ENCODE data around the gene DSG3. TPM values are rescaled to one million over a fixed set of nuclear protein-coding genes. Genes with fewer than 3 reads are reported as not detected.

The DSG3 gene
- total and polyA plus RNA-seq, 10 of the 15 experiments (the other 5 are each of a cell fraction or from before 2014, with no cell fraction given), result 0.01 to 0.36 (median 0.30) TPM

DNA sequence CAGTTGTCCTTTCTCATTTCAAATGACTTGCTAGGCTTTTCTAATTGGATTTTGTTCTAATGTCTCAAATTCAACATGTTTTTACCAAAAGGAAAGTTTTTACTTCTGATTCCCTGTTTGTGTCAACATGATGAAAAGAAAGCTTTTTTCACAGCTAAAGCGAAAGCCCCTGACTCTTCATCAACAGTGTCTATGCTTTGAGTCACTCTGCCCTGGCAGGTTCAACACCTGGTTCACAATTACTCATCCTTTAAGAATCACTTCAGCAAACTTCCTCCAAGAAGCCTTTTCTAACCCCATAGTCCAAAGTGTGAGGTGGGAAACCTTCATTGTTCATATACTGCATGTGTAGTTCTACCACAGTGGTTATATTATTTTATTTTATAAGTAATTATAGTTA, 42.8 kb downstream of the DSG3 start (continued):
- TF ChIP-seq SMAD5 (IDR thresholded peaks at IDR 0.05; ENCODE audit: low read depth), result no peak

GRCh38 chr18:31490833-31491232, 43.3 kb downstream of the DSG3 start:
- H3K36me3 ChIP-seq (ENCODE audit: control insufficient read depth in 2 of 2, insufficient read depth in 2 of 2, low read length in 1 of 2), result no peaks in the 10 kb centered on the region
- ATAC-seq (no peak), FAIRE-seq (no peak), DNase-seq (ENCODE audit: low read depth, low spot score) (no peak)
- peaks cover 7% of the 10 kb centered on the region for H3K4me1 ChIP-seq (ENCODE audit: control insufficient read depth, insufficient read depth, low read length)
- no peaks in the 10 kb centered on the region for H3K27me3 ChIP-seq (replicated peaks in 1 of 2; ENCODE audit: control insufficient read depth in 2 of 2, insufficient read depth in 2 of 2, low read length in 1 of 2)
- intact Hi-C loops (cut with micrococcal nuclease; ENCODE audit: unreplicated experiment), result loop anchor here (10.0 kb wide), 1 partner anchor 256 kb away; no protein-coding TSS in a partner anchor
- no peak overlapping the region for H3K4me2 ChIP-seq (ENCODE audit: control insufficient read depth, insufficient read depth)
- in situ Hi-C loops (cut with MboI), result no loop called here
- ChIA-PET CTCF (interaction anchor here (1.1 to 3.2 kb wide), 7 partner anchors 11 to 66 kb away, joined by 3 to 26 read pairs (median 4); no protein-coding TSS in a partner anchor), RAD21 (ENCODE audit: unreplicated experiment) (interaction anchor here (1.1 to 3.7 kb wide), 5 partner anchors 9 to 168 kb away, joined by 3 to 33 read pairs (median 3); no protein-coding TSS in a partner anchor), SMC1A (ENCODE audit: uncharacterized antibody, unreplicated experiment) (interaction anchor here (0.7 to 5.1 kb wide), 9 partner anchors 10 to 453 kb away, joined by 3 to 53 read pairs (median 4); no protein-coding TSS in a partner anchor), POLR2A (interaction anchor here (4.6 kb wide), 1 partner anchor 9 kb away, joined by 35 read pairs; no protein-coding TSS in a partner anchor)
- H4K20me1 ChIP-seq (ENCODE audit: control insufficient read depth, insufficient read depth), result no peaks in the 10 kb centered on the region
- H3K4me3 ChIP-seq, result no peak overlapping the region
- no TSS peak for BruUV-seq (replicated peaks)
- no peaks in the 10 kb centered on the region for H3K79me2 ChIP-seq (ENCODE audit: control insufficient read depth, insufficient read depth, low read length)
- H3K27ac ChIP-seq (ENCODE audit: control insufficient read depth, insufficient read depth), result peak overlapping the region; percentile 10; the same call in 1 of the 2 replicates
- no peaks in the 10 kb centered on the region; the same call in 2 of the 3 replicates for H3K9me3 ChIP-seq (replicated peaks; ENCODE audit: control insufficient read depth, insufficient read depth, low read length)
- no peak overlapping the region for H3K9ac ChIP-seq (ENCODE audit: control insufficient read depth, insufficient read depth, low read length)
- no peak overlapping the region for H2AFZ ChIP-seq (ENCODE audit: control insufficient read depth, low read depth, low read length)
- TF ChIP-seq HCFC1 (IDR thresholded peaks at IDR 0.05; ENCODE audit: low read length) (no peak), SKIL (IDR thresholded peaks at IDR 0.05; ENCODE audit: low read depth, poor library complexity, severe bottlenecking) (no peak), TBL1XR1 (IDR thresholded peaks at IDR 0.05; ENCODE audit: low read depth, low read length) (no peak), ZBTB4 (CRISPR knock-in tag; IDR thresholded peaks at IDR 0.05) (no peak), POLR2A (IDR thresholded peaks at IDR 0.05; ENCODE audit: low read depth, low read length) (no peak), ESRRA (IDR thresholded peaks at IDR 0.05; ENCODE audit: low read length) (no peak), PAX8 (IDR thresholded peaks at IDR 0.05) (no peak), YY1 (IDR thresholded peaks at IDR 0.05; ENCODE audit: low read depth, low read length) (no peak)
- TF ChIP-seq, protein P1, sequence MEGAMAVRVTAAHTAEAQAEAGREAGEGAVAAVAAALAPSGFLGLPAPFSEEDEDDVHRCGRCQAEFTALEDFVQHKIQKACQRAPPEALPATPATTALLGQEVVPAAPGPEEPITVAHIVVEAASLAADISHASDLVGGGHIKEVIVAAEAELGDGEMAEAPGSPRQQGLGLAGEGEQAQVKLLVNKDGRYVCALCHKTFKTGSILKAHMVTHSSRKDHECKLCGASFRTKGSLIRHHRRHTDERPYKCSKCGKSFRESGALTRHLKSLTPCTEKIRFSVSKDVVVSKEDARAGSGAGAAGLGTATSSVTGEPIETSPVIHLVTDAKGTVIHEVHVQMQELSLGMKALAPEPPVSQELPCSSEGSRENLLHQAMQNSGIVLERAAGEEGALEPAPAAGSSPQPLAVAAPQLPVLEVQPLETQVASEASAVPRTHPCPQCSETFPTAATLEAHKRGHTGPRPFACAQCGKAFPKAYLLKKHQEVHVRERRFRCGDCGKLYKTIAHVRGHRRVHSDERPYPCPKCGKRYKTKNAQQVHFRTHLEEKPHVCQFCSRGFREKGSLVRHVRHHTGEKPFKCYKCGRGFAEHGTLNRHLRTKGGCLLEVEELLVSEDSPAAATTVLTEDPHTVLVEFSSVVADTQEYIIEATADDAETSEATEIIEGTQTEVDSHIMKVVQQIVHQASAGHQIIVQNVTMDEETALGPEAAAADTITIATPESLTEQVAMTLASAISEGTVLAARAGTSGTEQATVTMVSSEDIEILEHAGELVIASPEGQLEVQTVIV (IDR thresholded peaks at IDR 0.05; ENCODE audit: borderline replicate concordance, partially characterized antibody), result no peak
- TF ChIP-seq, protein P2, sequence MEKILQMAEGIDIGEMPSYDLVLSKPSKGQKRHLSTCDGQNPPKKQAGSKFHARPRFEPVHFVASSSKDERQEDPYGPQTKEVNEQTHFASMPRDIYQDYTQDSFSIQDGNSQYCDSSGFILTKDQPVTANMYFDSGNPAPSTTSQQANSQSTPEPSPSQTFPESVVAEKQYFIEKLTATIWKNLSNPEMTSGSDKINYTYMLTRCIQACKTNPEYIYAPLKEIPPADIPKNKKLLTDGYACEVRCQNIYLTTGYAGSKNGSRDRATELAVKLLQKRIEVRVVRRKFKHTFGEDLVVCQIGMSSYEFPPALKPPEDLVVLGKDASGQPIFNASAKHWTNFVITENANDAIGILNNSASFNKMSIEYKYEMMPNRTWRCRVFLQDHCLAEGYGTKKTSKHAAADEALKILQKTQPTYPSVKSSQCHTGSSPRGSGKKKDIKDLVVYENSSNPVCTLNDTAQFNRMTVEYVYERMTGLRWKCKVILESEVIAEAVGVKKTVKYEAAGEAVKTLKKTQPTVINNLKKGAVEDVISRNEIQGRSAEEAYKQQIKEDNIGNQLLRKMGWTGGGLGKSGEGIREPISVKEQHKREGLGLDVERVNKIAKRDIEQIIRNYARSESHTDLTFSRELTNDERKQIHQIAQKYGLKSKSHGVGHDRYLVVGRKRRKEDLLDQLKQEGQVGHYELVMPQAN (conservative IDR thresholded peaks at IDR 0.05), result no peak
- TF ChIP-seq, protein P3, sequence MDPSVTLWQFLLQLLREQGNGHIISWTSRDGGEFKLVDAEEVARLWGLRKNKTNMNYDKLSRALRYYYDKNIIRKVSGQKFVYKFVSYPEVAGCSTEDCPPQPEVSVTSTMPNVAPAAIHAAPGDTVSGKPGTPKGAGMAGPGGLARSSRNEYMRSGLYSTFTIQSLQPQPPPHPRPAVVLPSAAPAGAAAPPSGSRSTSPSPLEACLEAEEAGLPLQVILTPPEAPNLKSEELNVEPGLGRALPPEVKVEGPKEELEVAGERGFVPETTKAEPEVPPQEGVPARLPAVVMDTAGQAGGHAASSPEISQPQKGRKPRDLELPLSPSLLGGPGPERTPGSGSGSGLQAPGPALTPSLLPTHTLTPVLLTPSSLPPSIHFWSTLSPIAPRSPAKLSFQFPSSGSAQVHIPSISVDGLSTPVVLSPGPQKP (IDR thresholded peaks at IDR 0.05; ENCODE audit: low read depth, low read length), result no peak

Data from GM12878 (cell line).